Myometrial cell (primary cell): ENCODE measurements around the gene C14orf119. TPM values are rescaled to one million over a fixed set of nuclear protein-coding genes. Genes with fewer than 3 reads are reported as not detected.

Experiments used
- total RNA-seq: library from RNA; depleted of rRNA; stranded (reverse); fragments of >200 nt; gene quantifications from 2 replicates; pipeline ENCODE4 v1.2.3, GENCODE V29; 2015

The C14orf119 gene, protein sequence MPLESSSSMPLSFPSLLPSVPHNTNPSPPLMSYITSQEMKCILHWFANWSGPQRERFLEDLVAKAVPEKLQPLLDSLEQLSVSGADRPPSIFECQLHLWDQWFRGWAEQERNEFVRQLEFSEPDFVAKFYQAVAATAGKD
- 66.1 and 75.5 TPM in 2 replicates for total RNA-seq

DNA sequence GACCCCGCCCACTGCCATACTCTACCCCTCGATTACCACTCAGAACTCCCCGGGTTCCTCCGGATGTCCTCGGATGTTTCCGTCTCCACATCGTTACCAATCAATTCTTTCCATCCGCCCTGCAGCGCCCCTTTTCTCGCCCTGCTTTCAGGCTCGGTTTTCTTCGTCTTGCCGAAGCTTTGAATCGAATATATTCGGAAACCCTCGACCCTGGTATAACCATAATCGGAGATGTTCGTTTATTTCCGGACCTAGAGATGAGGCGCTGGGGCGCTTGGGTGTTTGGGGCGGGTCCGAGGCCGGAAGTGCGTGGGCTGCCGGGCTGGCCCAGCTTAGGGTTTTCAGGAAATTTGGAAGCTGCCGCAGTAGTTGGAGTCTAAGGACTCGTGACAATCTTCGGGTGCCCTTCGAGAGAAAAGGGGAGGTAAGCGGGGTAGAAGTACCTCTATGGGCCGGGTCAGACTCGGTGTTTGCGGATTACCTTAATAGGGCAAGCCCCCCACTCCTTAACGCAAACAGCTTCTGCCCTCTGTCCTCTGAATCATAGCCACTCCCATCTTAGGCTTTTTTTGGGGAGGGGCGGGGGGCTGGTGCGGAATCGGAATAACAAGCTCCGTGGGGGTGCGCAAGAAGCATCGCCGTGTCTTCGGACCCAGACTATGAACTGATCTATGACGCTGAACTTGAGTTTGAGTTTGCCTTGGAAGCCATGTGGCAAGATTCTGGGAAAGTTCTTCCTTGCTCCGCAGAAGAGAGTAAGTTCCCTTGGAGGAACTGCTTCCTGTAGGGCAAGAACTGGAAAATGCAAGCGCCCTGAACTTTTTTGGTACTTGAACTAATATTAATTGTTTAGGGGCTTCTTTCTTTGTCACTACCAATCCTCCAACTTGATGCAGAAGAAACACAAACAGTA lies at the start of gene C14orf119:
C14orf119 (plus strand) TSS at position 310 of the 913 bp plus-strand sequence. CDS start 2,154 bp downstream, outside the sequence.

DNA sequence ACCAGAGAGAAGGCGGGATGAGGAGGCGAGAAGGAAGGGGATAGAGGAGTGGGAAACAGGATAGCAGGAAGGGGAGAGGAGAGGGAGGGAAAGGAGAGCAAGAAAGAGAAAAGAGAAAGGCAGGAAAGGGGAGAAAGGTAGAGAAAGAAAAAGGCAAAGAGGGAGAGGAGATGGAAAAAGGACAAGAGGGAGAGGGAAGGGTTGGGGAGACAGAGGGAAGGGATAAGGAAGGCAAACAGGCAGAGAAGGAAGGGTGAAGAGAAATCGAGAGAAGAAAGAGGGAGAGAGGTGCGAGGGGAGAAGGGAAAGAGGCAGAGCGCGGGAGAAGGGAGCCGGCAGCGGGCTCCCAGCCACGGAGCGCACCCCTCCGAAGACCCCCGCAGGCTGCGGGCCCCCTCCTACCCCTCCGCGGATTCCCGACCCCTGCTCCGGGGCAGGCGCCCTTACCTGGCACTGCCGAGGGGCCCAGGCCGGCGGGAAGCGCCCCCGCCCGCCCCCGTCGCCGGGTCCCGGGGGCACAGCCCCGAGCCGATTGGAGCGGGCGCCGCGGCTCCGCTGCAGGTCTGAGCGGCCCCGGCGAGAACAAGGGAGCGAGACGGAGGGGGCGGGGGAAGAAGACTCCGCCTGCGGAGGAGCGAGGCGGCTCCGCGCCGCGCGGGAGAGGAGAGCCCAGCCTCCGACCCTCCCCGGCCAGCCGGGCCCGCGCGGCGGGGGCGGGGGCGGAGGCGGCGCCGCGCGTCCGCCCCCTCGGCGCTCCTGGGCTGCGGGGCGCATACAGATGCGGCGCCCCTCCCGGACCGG lies 38.1 kb upstream of the C14orf119 start, which contains the start of gene CDH24:
CDH24 (minus strand) TSS at position 565 of the 801 bp plus-strand sequence. CDS start 1,787 bp downstream, outside the sequence.

DNA sequence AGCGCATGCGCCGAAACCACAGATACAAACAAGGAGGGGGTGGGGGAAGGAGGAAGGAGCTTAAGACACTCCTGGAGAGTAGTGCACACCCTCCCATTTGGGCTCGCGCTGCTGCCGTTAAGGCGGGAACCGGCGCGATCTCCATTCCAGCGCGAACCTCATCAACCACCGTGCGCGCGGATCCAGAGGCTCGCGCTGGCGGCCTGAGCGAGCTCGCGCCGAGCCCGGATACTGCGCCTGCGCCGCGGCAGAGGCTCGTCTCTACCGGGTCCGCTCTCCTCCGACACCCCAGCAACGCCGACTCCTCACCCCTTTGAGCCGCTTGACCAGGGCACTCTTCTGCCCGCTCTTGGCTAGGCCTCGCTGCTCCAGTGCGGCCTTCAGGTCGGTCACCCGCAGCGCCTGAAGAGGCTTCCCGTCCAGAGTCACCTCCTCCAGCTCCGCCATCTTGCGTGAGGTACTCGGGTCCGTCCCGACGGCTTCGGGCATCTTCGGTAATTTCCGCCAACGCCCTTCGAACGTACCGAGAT lies 574 bp upstream of the C14orf119 start, which contains the start of gene ACIN1:
ACIN1 (minus strand) TSS at position 471 of the 530 bp plus-strand sequence; CDS start at position 447, 24 bp downstream.

DNA sequence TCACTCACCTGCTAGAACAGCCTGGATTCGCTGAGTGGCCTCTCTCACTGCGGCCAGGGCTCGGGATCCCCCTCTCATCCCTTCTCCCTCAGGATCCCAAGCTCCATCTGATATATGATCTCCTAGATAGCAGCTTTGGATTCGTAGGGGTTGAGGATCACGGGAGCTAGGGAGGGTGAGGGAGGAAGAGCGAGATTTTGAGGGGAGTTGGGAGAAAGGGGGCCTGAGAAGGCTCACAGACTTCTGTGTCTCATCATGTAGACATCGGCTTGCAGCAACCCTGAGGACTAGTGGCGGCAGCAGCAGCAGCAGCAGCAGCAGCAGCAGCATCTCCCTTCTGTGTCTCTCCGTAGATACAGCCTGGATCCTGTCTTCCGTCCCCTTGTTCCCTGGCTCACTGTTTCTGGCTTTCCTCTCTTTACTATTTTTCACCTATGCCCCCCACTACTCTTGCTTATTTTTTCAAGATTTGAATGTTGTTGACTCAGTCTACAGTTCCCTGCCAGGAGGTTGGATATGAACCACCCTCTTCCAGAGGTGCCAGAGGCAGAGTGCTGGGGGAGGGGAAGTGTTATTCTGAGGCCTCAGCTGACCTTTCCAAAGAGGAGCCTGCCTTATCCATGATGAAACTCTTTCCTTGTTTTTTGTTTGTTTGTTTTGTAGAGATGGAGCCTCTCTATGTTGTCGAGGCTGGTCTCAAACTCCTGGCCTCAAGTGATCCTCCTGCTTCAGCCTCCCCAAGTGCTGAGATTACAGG lies 9.5 kb downstream of the C14orf119 start, which contains the start of gene CIROP:
CIROP (minus strand) TSS at position 399 of the 757 bp plus-strand sequence; CDS start at position 330, 69 bp downstream.

DNA sequence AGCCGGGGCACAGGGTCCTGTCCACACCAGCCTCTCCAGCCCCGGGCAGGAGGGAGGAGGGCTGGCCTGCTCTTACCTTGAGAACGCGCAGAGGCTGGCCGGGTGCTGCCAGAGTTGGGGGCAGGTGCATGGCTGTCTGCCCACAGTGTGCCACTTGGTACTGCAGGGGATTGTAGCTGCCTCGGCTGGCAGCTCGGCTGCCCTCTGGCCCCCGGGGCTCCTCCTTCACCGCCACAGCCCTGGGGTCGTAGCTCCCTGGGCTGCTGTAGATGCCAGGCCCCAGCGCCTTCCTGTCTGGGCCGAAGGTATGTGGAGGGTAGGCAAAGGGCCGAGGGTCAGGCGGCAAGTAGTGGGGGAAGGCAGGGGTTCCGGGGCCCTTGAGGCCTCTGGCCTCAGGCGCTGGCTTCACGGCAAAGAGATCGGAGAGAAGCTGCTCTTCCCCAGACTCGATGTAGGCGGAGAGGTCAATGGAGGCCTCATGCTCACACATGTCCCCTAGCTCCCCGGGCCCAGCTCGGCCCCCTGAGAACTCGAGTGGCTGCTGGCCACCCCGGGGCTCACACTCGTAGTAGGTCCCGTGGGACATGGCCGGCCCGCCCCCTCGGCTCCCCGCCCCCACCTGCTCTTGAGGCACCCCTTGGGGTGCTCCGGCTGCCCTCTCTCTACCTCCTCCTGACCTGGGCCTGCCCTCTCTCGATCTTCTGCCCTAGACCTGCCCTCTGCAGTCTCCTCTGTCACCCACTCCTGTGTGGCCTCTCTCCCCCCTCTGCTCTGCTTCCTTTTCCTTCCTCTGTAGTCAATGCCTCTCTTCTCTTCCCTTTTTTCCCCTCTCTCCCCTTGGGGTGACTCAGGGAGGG lies 23.4 kb downstream of the C14orf119 start, which contains the start of gene CEBPE:
CEBPE (minus strand) TSS at position 750 of the 857 bp plus-strand sequence; CDS start at position 586, 164 bp downstream.

Other genes with a start within 250 kb of the C14orf119 start
- 98.4 and 113 TPM in 2 replicates for gene LRP10, start 223.8 kb upstream of the C14orf119 start, total RNA-seq
- gene REM2, start 212.3 kb upstream of the C14orf119 start, total RNA-seq, result 0.58 TPM in 1 of 2 replicates, not detected in the other
- 44.4 and 75.1 TPM in 2 replicates for gene RBM23, start 176.4 kb upstream of the C14orf119 start, total RNA-seq
- gene PRMT5, start 166.1 kb upstream of the C14orf119 start, total RNA-seq, result 86.1 and 97.2 TPM in 2 replicates
- gene HAUS4, start 138.4 kb upstream of the C14orf119 start, total RNA-seq, result 61.4 and 69.8 TPM in 2 replicates
- 21.6 and 30.0 TPM in 2 replicates for gene AJUBA, start 113.0 kb upstream of the C14orf119 start, total RNA-seq
- 11.2 and 15.8 TPM in 2 replicates for gene C14orf93, start 85.4 kb upstream of the C14orf119 start, total RNA-seq
- gene PSMB5, start 60.6 kb upstream of the C14orf119 start, total RNA-seq, result 351 and 468 TPM in 2 replicates
- not detected in 2 replicates for gene PSMB11, start 53.3 kb upstream of the C14orf119 start, total RNA-seq
- 5.0 and 7.2 TPM in 2 replicates for gene CDH24, start 38.0 kb upstream of the C14orf119 start, total RNA-seq
- 67.0 and 77.6 TPM in 2 replicates for gene ACIN1, start 369 bp upstream of the C14orf119 start, total RNA-seq
- 0.58 TPM in 1 of 2 replicates, not detected in the other for gene CIROP, start 9.5 kb downstream of the C14orf119 start, total RNA-seq
- not detected in 2 replicates for gene CEBPE, start 23.8 kb downstream of the C14orf119 start, total RNA-seq
- 6.9 and 13.1 TPM in 2 replicates for gene SLC7A8, start 88.2 kb downstream of the C14orf119 start, total RNA-seq
- gene RNF212B, start 142.4 kb downstream of the C14orf119 start, total RNA-seq, result not detected in 2 replicates
- gene HOMEZ, start 190.6 kb downstream of the C14orf119 start, total RNA-seq, result 9.6 and 14.4 TPM in 2 replicates
- gene PPP1R3E, start 207.4 kb downstream of the C14orf119 start, total RNA-seq, result 1.1 and 1.2 TPM in 2 replicates
- gene BCL2L2, start 211.3 kb downstream of the C14orf119 start, total RNA-seq, result 16.7 and 21.1 TPM in 2 replicates
- 59.5 and 63.1 TPM in 2 replicates for gene PABPN1, start 226.0 kb downstream of the C14orf119 start, total RNA-seq